Right ventricle myocardium superior (tissue), 1 donor: ENCODE data around the gene ATXN1. TPM values are rescaled to one million over a fixed set of nuclear protein-coding genes. Genes with fewer than 3 reads are reported as not detected.

ENCODE experiments used
- ATAC-seq: fragments of 200-7000 bp; cut with Tn5 transposase; one replicate; pipeline ENCODE4 v1.9.1; 2020; ENCODE audit warnings: mild to moderate bottlenecking; ENCODE audit not compliant: poor library complexity
- DNase-seq: peaks from one replicate; pipeline ENCODE4 v3.0.0-alpha.2; 2020
- intact Hi-C: fragments of 100-400 bp; cut with DNase I; formaldehyde crosslinking; loops from one replicate; pipeline ENCODE4 v1.11.2; 2022
- total RNA-seq: library from RNA; stranded (reverse); fragmentation: NEBNext Ultra II Directional; extraction: Animal tissue kit (Norgen Biotek cat#: 25700); gene quantifications from one replicate; pipeline ENCODE4 v1.2.1, GENCODE V29; 2021
- donor health status: DM: no; HTN: yes; CAD: no; lungs with severe emphysema.

ATXN1 gene
- total RNA-seq, 1 donor from 2014 or later: 36.1 TPM

GRCh38 chr6:16576451-16577368 is 184.6 kb downstream of the ATXN1 start:
- intact Hi-C loops: no loop called here
- ATAC-seq (no peak), DNase-seq (no peak)

- ATAC-seq (no peak), DNase-seq (no peak)
- intact Hi-C loops: no loop called here
These were observed 185.6 kb downstream of the ATXN1 start for GRCh38 chr6:16575655-16576054.

- no peak for DNase-seq
- intact Hi-C loops: no loop called here
- no peak for ATAC-seq
These were observed 188.3 kb downstream of the ATXN1 start for GRCh38 chr6:16572943-16573342.

- intact Hi-C loops: no loop called here
- DNase-seq: no peak
- no peak for ATAC-seq
These were observed 188.9 kb downstream of the ATXN1 start for GRCh38 chr6:16572317-16572716.

- ATAC-seq: no peak
- intact Hi-C loops: no loop called here
- DNase-seq: no peak
These were observed 190.3 kb downstream of the ATXN1 start for GRCh38 chr6:16570946-16571345.

- intact Hi-C loops: no loop called here
- ATAC-seq (no peak), DNase-seq (no peak)
These were observed 191.1 kb downstream of the ATXN1 start for GRCh38 chr6:16570221-16570553.

GRCh38 chr6:16568128-16568527 is 193.1 kb downstream of the ATXN1 start:
- DNase-seq: no peak
- intact Hi-C loops: no loop called here
- ATAC-seq: no peak

GRCh38 chr6:16567071-16567470 is 194.2 kb downstream of the ATXN1 start:
- ATAC-seq (no peak), DNase-seq (no peak)
- intact Hi-C loops: no loop called here

- no peak for ATAC-seq
- DNase-seq: no peak
- intact Hi-C loops: no loop called here
These were observed 196.8 kb downstream of the ATXN1 start for GRCh38 chr6:16564436-16564835.

- intact Hi-C loops: no loop called here
- no peak for DNase-seq
- no peak for ATAC-seq
These were observed 197.5 kb downstream of the ATXN1 start for GRCh38 chr6:16563628-16564240.

GRCh38 chr6:16562498-16562897 is 198.8 kb downstream of the ATXN1 start:
- DNase-seq (no peak), ATAC-seq (no peak)
- intact Hi-C loops: no loop called here

GRCh38 chr6:16559071-16559470 is 202.2 kb downstream of the ATXN1 start:
- ATAC-seq: peak; percentile 54
- DNase-seq: no peak
- intact Hi-C loops: no loop called here

- DNase-seq (no peak), ATAC-seq (no peak)
- intact Hi-C loops: no loop called here
These were observed 205.7 kb downstream of the ATXN1 start for GRCh38 chr6:16555550-16555949.

- ATAC-seq: no peak
- intact Hi-C loops: no loop called here
These were observed 207.7 kb downstream of the ATXN1 start for GRCh38 chr6:16553531-16553930.

GRCh38 chr6:16551466-16551865 is 209.8 kb downstream of the ATXN1 start:
- no peak for DNase-seq
- intact Hi-C loops: no loop called here
- no peak for ATAC-seq

More at GRCh38 chr6:16553531-16553930, 207.7 kb downstream of the ATXN1 start:
- no peak for DNase-seq

- DNase-seq (no peak), ATAC-seq (no peak)
- intact Hi-C loops: no loop called here
These were observed 213.1 kb downstream of the ATXN1 start for GRCh38 chr6:16548121-16548520.

- ATAC-seq: no peak
- intact Hi-C loops: no loop called here
These were observed 213.7 kb downstream of the ATXN1 start for GRCh38 chr6:16547587-16547986.

GRCh38 chr6:16546861-16547260 is 214.4 kb downstream of the ATXN1 start:
- DNase-seq: no peak
- no peak for ATAC-seq
- intact Hi-C loops: no loop called here

More at GRCh38 chr6:16547587-16547986, 213.7 kb downstream of the ATXN1 start:
- DNase-seq: no peak

- no peak for DNase-seq
- no peak for ATAC-seq
- intact Hi-C loops: no loop called here
These were observed 215.9 kb downstream of the ATXN1 start for GRCh38 chr6:16545382-16545781.

GRCh38 chr6:16544521-16544920 is 216.7 kb downstream of the ATXN1 start:
- intact Hi-C loops: no loop called here
- no peak for DNase-seq
- ATAC-seq: no peak
